Stimulated activated CD4-positive, alpha-beta T cell treated with anti-CD3 and anti-CD28 coated beads, Interleukin-15, amount 100 ng/mL, for 48 hours (primary cell): ENCODE results near the gene ZNF677.
"Not testable (repeated sequence)": the region's sequence is repeated elsewhere in the genome, so short reads cannot be mapped to it uniquely, and the experiment has no call there.

Source experiments
- DNase-seq, 2 donors: peaks; one replicate each; pipeline ENCODE4 v3.0.0-alpha.2; 2020; ENCODE audit warnings: low read depth in 2 of 2

The ZNF677 gene

GRCh38 chr19:53254411-53255341 is at the start of gene ZNF677:
TSS of gene ZNF677 (minus strand) at chr19:53254873. CDS start at chr19:53251550, 3,323 bp downstream.
- peak; percentile 71 to 76 for DNase-seq

GRCh38 chr19:53301341-53301740 is 46.7 kb upstream of the ZNF677 start:
- not testable (repeated sequence) for DNase-seq

- no peak for DNase-seq
Measured at GRCh38 chr19:53294786-53295441, 40.2 kb upstream of the ZNF677 start.

- DNase-seq, result no peak
Measured at GRCh38 chr19:53290758-53291549, 36.3 kb upstream of the ZNF677 start.

GRCh38 chr19:53285087-53285486 is 30.4 kb upstream of the ZNF677 start:
- no peak for DNase-seq

- not testable (repeated sequence) for DNase-seq
Measured at GRCh38 chr19:53281947-53282346, 27.3 kb upstream of the ZNF677 start.

GRCh38 chr19:53275480-53275879 is 20.8 kb upstream of the ZNF677 start:
- DNase-seq, result no peak

GRCh38 chr19:53272044-53272443 is 17.4 kb upstream of the ZNF677 start:
- no peak for DNase-seq

GRCh38 chr19:53269861-53270260 is 15.2 kb upstream of the ZNF677 start:
- DNase-seq, result not testable (repeated sequence)

GRCh38 chr19:53267623-53268022 is 12.9 kb upstream of the ZNF677 start, which contains the start of gene VN1R4:
TSS of gene VN1R4 (minus strand) at chr19:53267723. CDS start at chr19:53267665, 58 bp downstream.
- not testable (repeated sequence) for DNase-seq

GRCh38 chr19:53257715-53258342 is 3.2 kb upstream of the ZNF677 start, which contains the start of gene VN1R2:
TSS of gene VN1R2 (plus strand) at chr19:53258292. CDS start at chr19:53258376, 84 bp downstream.
- not testable (repeated sequence) for DNase-seq

- no peak for DNase-seq
Measured at GRCh38 chr19:53246498-53246897, 8.2 kb downstream of the ZNF677 start.

GRCh38 chr19:53237114-53237777 is 17.4 kb downstream of the ZNF677 start:
- DNase-seq, result no peak

GRCh38 chr19:53224606-53225005 is 30.1 kb downstream of the ZNF677 start:
- no peak for DNase-seq

- DNase-seq, result not testable (repeated sequence)
Measured at GRCh38 chr19:53222716-53223115, 32.0 kb downstream of the ZNF677 start.

GRCh38 chr19:53212703-53213320 is 41.9 kb downstream of the ZNF677 start:
- no peak for DNase-seq

GRCh38 chr19:53211554-53211953 is 43.1 kb downstream of the ZNF677 start:
- DNase-seq, result not testable (repeated sequence)

- peak; percentile 94 to 98 for DNase-seq
Measured at GRCh38 chr19:53196777-53197396, 57.8 kb downstream of the ZNF677 start.

- DNase-seq, result peak; percentile 45 to 60
Measured at GRCh38 chr19:53195265-53195903, 59.3 kb downstream of the ZNF677 start.
